NCI-H187 (cell line): ENCODE results near the gene CCN6.
A peak's percentile ranks its signal among the peaks of the same experiment; 100 is the strongest.

Experiments used
- DNase-seq, 2 experiments: peaks; one replicate each; lab custom pipeline; 2025; lab: John Stamatoyannopoulos, UW

CCN6 gene

DNA sequence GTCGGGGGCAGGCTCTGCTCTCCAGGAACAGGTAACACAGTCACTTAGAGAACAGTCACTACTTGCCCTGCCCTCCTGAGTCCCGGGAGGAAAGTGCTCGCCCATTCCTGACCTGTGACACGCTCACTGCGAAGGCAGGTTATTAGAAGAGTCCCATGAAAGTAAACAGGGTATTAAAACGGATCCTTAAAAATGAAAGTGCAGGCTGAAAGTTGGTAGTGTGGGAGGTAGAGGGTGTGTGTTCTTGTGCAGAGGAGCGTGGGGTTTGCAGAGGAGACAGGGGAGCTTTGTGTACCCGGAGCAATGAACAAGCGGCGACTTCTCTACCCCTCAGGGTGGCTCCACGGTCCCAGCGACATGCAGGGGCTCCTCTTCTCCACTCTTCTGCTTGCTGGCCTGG lies at the start of gene CCN6:
TSS of gene CCN6 (plus strand) at position 104 of the 400 bp plus-strand sequence. CDS start at position 358, 254 bp downstream.
- DNase-seq: no peak

DNA sequence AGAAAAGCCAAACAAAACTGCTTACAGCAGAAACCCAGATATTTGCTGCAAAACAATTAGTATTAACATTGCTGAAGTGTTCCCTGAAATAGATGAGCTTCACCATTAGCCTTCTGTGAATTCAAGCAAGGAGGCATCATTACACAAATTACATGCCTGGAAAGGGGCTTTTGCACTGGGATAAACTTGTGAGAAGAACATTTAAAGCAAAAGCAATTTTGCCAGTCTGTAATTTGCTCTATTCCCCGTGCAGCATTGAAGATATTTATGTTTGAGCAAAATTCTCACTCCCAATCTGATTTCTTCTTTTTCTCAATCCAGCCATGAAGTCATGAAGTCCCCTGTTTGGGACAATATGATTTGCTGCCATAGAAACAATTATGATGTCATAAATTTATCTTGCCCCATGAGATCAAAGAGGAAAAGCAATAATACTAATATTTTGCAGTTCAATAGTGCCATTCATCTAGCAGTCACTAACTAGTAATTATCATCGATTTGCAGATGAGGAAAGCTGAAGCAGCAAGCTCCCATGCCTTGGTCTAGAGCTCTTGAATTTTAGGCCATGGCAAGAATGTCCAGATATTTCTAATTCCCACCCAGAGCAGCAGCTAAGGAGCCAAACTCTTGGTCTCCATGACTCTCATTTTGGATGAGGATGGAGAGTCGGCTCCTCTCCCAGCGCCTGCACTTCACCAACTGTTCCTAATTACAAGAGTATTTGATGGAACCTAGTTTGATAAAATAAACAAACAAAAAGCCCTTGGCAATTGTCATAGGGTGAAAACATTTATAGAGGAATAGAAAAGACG lies 49.5 kb upstream of the CCN6 start:
- DNase-seq: no peak

- no peak for DNase-seq
Observed at GRCh38 chr6:112005013-112005371, 48.9 kb upstream of the CCN6 start.

GRCh38 chr6:112007254-112007653 lies 46.6 kb upstream of the CCN6 start:
- DNase-seq: no peak

GRCh38 chr6:112007805-112008204 lies 46.1 kb upstream of the CCN6 start:
- DNase-seq: no peak

GRCh38 chr6:112008482-112008881 lies 45.4 kb upstream of the CCN6 start:
- DNase-seq: no peak

DNA sequence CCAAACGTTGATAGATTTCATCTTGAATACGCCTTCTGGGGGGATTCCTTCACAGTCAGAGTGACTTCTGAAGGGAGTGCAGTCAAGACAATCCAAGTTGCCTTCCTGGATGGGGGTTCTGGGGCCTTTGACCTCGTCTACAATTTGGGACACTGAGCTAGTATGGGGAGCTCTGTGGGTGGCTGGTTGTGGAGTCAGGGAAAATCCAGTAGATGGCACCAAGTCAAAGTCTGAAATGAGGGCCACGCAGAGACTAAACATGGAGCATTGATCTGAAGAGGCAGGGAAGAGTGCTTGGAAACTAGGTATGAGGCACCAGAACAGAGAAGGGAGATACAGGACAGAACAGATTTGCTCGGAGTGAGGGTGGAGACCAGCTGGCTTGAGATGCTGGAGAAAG lies 43.6 kb upstream of the CCN6 start:
- no peak for DNase-seq

GRCh38 chr6:112013051-112013450 lies 40.9 kb upstream of the CCN6 start:
- no peak for DNase-seq

GRCh38 chr6:112014483-112014882 lies 39.4 kb upstream of the CCN6 start:
- no peak for DNase-seq

DNA sequence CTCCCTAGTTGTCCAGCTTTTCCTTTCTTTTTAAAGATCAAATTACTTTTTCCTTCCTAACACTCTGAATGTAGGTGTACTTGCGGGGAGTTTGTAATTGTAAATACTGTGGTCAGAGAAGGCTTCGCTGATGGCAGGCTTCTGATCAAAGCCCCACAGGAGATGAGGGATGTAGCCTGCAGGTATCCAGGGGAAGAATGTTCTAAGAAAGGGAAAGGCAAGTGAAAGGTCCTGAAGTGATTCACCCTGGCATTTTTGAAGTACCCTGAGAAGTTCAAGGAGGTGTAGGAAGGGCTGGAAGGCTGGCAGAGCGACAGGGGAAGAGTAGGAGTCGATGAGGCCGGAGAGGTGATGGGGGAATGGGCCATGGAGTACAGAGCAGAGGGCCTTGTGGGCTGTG lies 38.2 kb upstream of the CCN6 start:
- no peak for DNase-seq

DNA sequence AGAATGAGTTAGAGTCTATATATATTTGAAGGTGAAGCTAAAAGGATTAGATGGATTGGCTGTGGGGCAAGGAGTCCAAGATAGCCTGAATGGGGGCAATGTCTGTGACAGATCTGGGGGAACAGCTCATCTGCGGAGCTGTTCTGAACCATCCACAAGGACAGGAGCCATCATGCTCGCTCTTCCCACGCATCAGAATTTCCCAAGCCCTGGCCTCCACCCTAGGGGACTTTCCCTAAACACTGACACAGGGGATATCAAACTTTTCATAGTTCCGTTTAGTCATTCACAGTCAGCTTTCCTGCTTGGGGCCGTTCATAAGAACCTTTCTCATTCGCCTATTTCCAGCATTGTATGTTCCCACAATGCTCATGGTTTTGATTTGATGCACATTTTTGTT lies 37.6 kb upstream of the CCN6 start:
- DNase-seq: no peak

DNA sequence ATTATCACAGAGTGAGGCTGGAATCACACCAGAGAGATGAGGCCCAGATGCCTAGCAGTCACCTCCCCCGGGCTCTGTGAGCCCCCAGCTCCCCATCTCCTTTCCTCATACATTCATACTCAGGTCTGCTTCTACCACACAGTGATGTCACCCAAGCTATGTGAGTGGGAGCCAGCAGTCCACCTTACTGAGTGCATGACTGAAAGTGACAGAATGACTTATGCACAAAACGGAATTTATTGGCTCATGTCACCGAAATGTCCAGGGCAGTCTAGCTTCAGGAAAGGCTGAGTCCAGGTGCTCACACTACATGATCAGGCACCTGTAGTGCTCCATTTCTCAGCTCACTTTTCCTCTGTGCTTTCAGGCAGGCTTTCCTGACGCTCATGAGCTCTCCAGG lies 36.7 kb upstream of the CCN6 start:
- no peak for DNase-seq

- DNase-seq: no peak
Observed at GRCh38 chr6:112017760-112018537, 36.0 kb upstream of the CCN6 start.

DNA sequence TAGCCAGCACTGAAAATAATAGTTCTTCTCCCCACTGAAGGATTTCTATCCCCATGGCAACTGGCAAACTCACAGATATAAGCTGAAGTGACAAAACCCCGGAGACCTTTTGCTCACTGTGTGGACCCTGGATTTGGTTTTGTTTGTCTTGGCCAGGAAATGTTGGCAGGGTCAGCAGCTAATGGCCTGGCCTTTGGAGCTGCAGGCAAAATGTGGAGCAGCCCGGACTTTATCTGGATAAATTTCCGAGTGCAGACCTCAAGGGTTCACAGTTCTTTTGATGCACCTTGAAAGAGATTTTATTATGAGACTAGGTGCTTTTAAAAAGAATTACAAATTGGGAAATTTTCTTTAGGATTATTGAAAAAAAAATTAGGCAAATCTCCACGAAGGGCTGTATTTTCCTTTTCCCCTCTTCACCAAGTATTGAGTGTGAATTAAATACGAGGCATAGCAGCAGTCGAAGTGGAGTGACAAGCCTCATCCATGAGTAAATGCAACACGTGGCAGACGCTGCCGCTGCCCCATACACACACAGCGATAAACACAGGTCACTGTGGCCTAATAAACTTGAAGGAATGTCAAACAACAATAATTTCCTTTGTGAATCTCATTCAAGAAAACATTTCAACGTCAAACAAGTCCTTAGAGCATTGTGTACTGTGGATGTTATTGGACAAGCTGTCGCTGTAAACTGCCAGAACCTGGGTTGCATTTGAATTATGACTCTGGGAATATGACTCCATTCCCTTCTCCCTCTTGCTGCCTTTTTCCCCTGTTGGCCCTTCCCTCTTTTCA lies 35.1 kb upstream of the CCN6 start:
- DNase-seq: no peak

GRCh38 chr6:112019589-112019988 lies 34.3 kb upstream of the CCN6 start:
- DNase-seq: no peak

GRCh38 chr6:112021691-112022310 lies 32.1 kb upstream of the CCN6 start:
- DNase-seq: no peak

- no peak for DNase-seq
Observed at GRCh38 chr6:112022749-112023148, 31.2 kb upstream of the CCN6 start.

DNA sequence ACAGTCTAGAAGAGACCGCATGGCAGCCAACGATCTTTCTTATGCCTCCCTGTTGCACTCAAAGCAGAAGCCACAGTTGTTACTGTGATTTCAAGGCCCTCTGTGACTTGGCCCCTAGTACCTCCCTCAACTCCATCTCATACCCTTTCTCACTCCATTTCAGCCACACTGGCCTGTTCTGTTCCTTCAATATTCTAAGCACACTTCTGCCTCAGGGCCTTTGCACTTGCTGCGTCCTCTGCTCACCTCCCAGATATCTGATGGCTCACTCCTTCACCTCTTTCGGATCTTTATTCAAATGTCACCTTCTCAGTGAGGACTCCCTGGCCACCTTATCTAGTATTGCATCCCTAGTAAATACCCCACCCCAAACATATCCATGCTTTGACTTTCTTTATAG lies 29.4 kb upstream of the CCN6 start:
- DNase-seq: no peak

DNA sequence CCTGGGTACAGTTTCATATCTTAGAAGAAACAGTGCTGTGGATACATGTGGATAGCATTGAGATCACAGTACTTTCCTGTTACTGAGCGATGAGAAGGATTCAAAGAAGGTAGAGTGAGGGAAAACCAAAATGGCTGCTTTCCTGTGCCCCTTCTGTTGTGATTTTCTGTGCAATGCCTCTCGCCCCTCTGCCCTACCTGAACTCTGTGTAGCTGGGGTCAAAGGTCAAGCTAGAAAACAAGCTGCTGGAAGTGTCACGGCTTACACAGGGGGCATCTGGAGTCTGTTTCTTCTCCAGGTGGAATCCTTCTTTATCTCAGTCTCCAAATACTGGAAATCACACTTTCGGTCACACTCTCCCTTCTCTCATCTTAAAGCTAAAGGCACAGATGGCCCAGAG lies 27.0 kb upstream of the CCN6 start:
- DNase-seq: no peak

DNA sequence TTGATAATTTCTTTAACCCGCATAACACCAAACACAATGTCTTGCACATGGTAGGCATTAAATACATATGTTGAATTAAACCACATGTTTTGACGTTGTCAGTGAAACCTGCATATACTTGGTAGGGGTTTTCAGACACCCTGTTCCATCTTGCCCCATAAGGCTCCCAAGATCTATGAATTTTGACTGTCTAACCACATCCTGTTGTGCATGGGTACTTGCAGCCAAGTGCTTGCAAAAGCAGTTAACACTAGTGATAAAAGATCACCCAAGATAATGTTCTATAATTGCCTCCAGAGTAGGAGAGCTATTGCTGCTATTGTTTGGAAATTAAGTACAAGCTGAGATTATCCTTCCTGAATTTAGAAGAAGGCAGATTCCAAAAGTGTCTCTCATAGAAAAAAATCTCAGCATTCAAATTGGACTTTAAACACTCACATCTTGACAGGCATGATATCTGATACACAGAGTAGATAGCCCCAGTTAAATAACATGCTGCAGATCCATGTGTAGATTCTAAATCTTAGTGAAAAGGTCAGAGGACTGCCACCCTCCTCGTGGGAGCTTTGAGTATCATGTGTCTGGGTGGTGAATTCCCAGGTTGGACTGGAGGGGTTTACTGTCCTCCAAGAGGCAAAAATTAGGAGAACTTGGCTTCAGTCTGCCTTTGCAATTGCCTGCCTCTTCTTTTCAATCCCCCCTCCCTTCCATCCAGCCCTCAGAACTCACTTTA lies 25.8 kb upstream of the CCN6 start:
- no peak for DNase-seq

DNA sequence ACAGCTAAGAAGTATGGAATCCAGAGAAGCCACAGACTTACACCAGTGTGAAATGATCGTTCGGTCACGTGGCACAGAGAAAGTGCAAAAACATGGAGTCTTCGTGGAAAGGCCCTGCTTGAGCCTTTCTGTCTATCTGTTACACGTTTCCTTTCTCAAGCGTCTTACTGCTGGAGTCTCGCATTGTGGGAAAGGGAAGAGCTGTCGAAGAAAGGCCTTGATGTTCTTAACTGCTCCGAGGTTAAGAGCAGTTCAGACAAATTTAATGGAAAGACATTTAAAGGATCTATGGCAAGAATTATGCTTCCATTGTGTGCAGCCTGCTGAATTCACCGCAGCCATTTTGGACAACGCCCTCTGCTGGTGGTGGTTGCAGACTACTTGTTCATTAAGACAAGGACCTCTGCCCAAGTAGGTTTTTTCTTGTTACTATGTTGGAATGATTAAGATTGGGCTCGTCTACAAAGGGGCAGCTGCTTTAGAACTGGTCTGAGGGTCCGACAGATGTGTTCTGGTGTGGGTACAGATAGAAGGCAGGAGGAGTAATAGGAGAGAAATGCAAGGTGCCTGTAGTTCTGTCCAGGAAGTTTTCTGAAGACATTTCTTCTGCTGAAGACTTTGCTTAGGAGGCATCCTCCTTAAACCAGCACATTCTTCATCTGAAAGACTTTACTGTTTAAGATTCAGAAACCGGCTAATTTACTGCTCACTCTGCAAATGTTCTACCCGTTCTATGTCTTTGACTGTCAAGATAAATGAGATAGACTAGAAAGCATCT lies 24.7 kb upstream of the CCN6 start:
- DNase-seq: peak in 1 of 2 experiments; percentile 8
